Activated T-helper 1 cell treated with anti-CD3 and anti-CD28 coated beads, Interleukin-2, amount 50 U/mL, for 16 hours (primary cell): ENCODE results near the gene GSTT4.
"Not testable (repeated sequence)": the region's sequence is repeated elsewhere in the genome, so short reads cannot be mapped to it uniquely, and the experiment has no call there.

ENCODE experiments used
- DNase-seq, 2 donors: peaks; one replicate each; pipeline ENCODE4 v3.0.0-alpha.2; 2020; ENCODE audit warnings: low read depth in 1 of 2, low spot score in 1 of 2

GSTT4 gene

GRCh38 chr22:24005201-24005600 is at the start of gene GSTT4:
Gene GSTT4 (minus strand): TSS chr22:24005453. CDS start chr22:24005356, 97 bp downstream.
- no peak for DNase-seq

GRCh38 chr22:24054356-24054755 is 49.1 kb upstream of the GSTT4 start:
- no peak for DNase-seq

- DNase-seq = no peak
Measured at GRCh38 chr22:24053481-24054226, 48.4 kb upstream of the GSTT4 start.

GRCh38 chr22:24051568-24051967 is 46.3 kb upstream of the GSTT4 start:
- DNase-seq = no peak

- DNase-seq = no peak
Measured at GRCh38 chr22:24051028-24051427, 45.8 kb upstream of the GSTT4 start.

GRCh38 chr22:24049978-24050377 is 44.7 kb upstream of the GSTT4 start:
- no peak for DNase-seq

- DNase-seq = no peak
Measured at GRCh38 chr22:24049211-24049610, 44.0 kb upstream of the GSTT4 start.

- DNase-seq = no peak
Measured at GRCh38 chr22:24046024-24046423, 40.8 kb upstream of the GSTT4 start.

- no peak for DNase-seq
Measured at GRCh38 chr22:24043958-24044357, 38.7 kb upstream of the GSTT4 start.

GRCh38 chr22:24043465-24043864 is 38.2 kb upstream of the GSTT4 start:
- DNase-seq = not testable (repeated sequence)

- no peak for DNase-seq
Measured at GRCh38 chr22:24040946-24041345, 35.7 kb upstream of the GSTT4 start.

- DNase-seq = no peak
Measured at GRCh38 chr22:24039046-24039445, 33.8 kb upstream of the GSTT4 start.

GRCh38 chr22:24037851-24038765 is 32.9 kb upstream of the GSTT4 start:
- DNase-seq = no peak

- no peak for DNase-seq
Measured at GRCh38 chr22:24035296-24035695, 30.0 kb upstream of the GSTT4 start.

- DNase-seq = no peak
Measured at GRCh38 chr22:24033731-24034130, 28.5 kb upstream of the GSTT4 start.

GRCh38 chr22:24030186-24030702 is 25.0 kb upstream of the GSTT4 start:
- DNase-seq = no peak

- no peak for DNase-seq
Measured at GRCh38 chr22:24029304-24029703, 24.1 kb upstream of the GSTT4 start.

- no peak for DNase-seq
Measured at GRCh38 chr22:24028533-24028932, 23.3 kb upstream of the GSTT4 start.

GRCh38 chr22:24027991-24028390 is 22.7 kb upstream of the GSTT4 start:
- DNase-seq = no peak

GRCh38 chr22:24027389-24027975 is 22.2 kb upstream of the GSTT4 start:
- DNase-seq = no peak

- DNase-seq = no peak
Measured at GRCh38 chr22:24026733-24027132, 21.5 kb upstream of the GSTT4 start.

GRCh38 chr22:24026056-24026455 is 20.8 kb upstream of the GSTT4 start:
- DNase-seq = no peak
